Uterus (tissue), 4 donors: Measurements from ENCODE around the gene PIN4. TPM values are rescaled to one million over a fixed set of nuclear protein-coding genes. Genes with fewer than 3 reads are reported as not detected.

ENCODE experiments used
- DNase-seq, 2 donors: peaks; one replicate each; pipeline ENCODE4 v3.0.0-alpha.2; 2019 to 2020
- H3K27ac ChIP-seq, 2 donors: fragments of 200-600 bp; sonication (generic); 1 replicate in 1 of 2; 2 replicates in 1 of 2; pipeline ENCODE4 v1.5.1; 2016 to 2018
- H3K27me3 ChIP-seq, 2 donors: fragments of 200-600 bp; sonication (generic); one replicate each; pipeline ENCODE4 v1.5.1; 2018 to 2019; ENCODE audit warnings: control low read depth in 1 of 2
- H3K36me3 ChIP-seq, 2 donors: fragments of 200-600 bp; sonication (generic); one replicate each; pipeline ENCODE4 v1.5.1; 2019; ENCODE audit warnings: control low read depth in 1 of 2
- H3K4me1 ChIP-seq, 2 donors: fragments of 200-600 bp; sonication (generic); one replicate each; pipeline ENCODE4 v1.5.1; 2018 to 2019; ENCODE audit warnings: control low read depth in 1 of 2
- H3K4me3 ChIP-seq, 2 donors: fragments of 200-600 bp; sonication (generic); 1 replicate in 1 of 2; 2 replicates in 1 of 2; pipeline ENCODE4 v1.5.1; 2018 to 2019; ENCODE audit warnings: mild to moderate bottlenecking in 1 of 2
- H3K9me3 ChIP-seq, 2 donors: fragments of 200-600 bp; sonication (generic); one replicate each; pipeline ENCODE4 v1.5.1; 2019; ENCODE audit warnings: control low read depth in 1 of 2
- CTCF ChIP-seq, 4 experiments: fragments of 200-600 bp in 2 of 4; fragments of 450-650 bp in 2 of 4; sonication (generic) in 2 of 4; IDR thresholded peaks; one replicate each; pipeline ENCODE4 v1.5.1; 2016 to 2019; ENCODE audit warnings: antibody characterized with exemption in 4 of 4, mild to moderate bottlenecking in 2 of 4, moderate library complexity in 1 of 4
- POLR2A ChIP-seq, 2 donors: fragments of 450-650 bp; IDR thresholded peaks; one replicate each; pipeline ENCODE4 v1.6.1; 2016; ENCODE audit warnings: antibody characterized with exemption in 2 of 2, mild to moderate bottlenecking in 1 of 2, moderate library complexity in 1 of 2
- intact Hi-C: fragments of 100-400 bp; cut with DNase I; formaldehyde crosslinking; loops from one replicate; pipeline ENCODE4 v1.15.1; 2023; ENCODE audit warnings: low total_unique reads
- total RNA-seq, 4 donors: library from RNA; depleted of rRNA in 3 of 4; stranded (reverse); fragments of >200 nt in 3 of 4; gene quantifications; one replicate each; pipeline versions ENCODE4 v1.1.0 to v1.2.4, GENCODE V29; 2014 to 2023
- donor health status: DM: yes; HTN: yes; CAD: no.

Gene PIN4
- total RNA-seq, 4 donors from 2014 or later, result 1.3 to 15.0 (median 8.2) TPM; not detected in 1

- Histone ChIP-seq H3K4me1 (no peaks in the 10 kb centered on the region), H3K36me3 (no peaks in the 10 kb centered on the region), H3K9me3 (no peaks in the 10 kb centered on the region), H3K27me3 (no peaks in the 10 kb centered on the region), H3K27ac (no peak overlapping the region), H3K4me3 (no peak overlapping the region)
- TF ChIP-seq POLR2A (IDR thresholded peaks at IDR 0.05) (no peak), CTCF (IDR thresholded peaks at IDR 0.05) (no peak)
- DNase-seq, result no peak
- intact Hi-C loops, result no loop called here
Observed at GRCh38 chrX:72201836-72202536, 20.4 kb downstream of the PIN4 start.

- no peak for DNase-seq
Observed at GRCh38 chrX:72202792-72203401, 21.3 kb downstream of the PIN4 start.

GRCh38 chrX:72203421-72203820, 21.9 kb downstream of the PIN4 start:
- Histone ChIP-seq H3K9me3 (no peaks in the 10 kb centered on the region), H3K36me3 (no peaks in the 10 kb centered on the region), H3K27ac (no peak overlapping the region), H3K4me3 (no peak overlapping the region), H3K4me1 (no peaks in the 10 kb centered on the region), H3K27me3 (no peaks in the 10 kb centered on the region)
- intact Hi-C loops, result no loop called here
- no peak for TF ChIP-seq POLR2A (IDR thresholded peaks at IDR 0.05)
- no peak for TF ChIP-seq CTCF (IDR thresholded peaks at IDR 0.05)
- DNase-seq, result no peak

More at GRCh38 chrX:72202792-72203401, 21.3 kb downstream of the PIN4 start:
- Histone ChIP-seq H3K36me3 (no peaks in the 10 kb centered on the region), H3K27me3 (no peaks in the 10 kb centered on the region), H3K9me3 (no peaks in the 10 kb centered on the region), H3K4me1 (no peaks in the 10 kb centered on the region), H3K27ac (no peak overlapping the region), H3K4me3 (no peak overlapping the region)
- TF ChIP-seq POLR2A (IDR thresholded peaks at IDR 0.05), result no peak
- TF ChIP-seq CTCF (IDR thresholded peaks at IDR 0.05), result no peak
- intact Hi-C loops, result no loop called here

GRCh38 chrX:72205706-72206105, 24.1 kb downstream of the PIN4 start:
- H3K9me3 ChIP-seq, result no peaks in the 10 kb centered on the region
- TF ChIP-seq CTCF (IDR thresholded peaks at IDR 0.05) (no peak), POLR2A (IDR thresholded peaks at IDR 0.05) (no peak)
- no peaks in the 10 kb centered on the region for H3K4me1 ChIP-seq
- no peak overlapping the region for H3K4me3 ChIP-seq
- no peaks in the 10 kb centered on the region for H3K36me3 ChIP-seq
- no peaks in the 10 kb centered on the region for H3K27me3 ChIP-seq
- H3K27ac ChIP-seq, result no peak overlapping the region
- intact Hi-C loops, result no loop called here
- DNase-seq, result no peak

GRCh38 chrX:72207366-72207765, 25.8 kb downstream of the PIN4 start:
- Histone ChIP-seq H3K4me3 (no peak overlapping the region), H3K9me3 (no peaks in the 10 kb centered on the region), H3K4me1 (no peaks in the 10 kb centered on the region), H3K27me3 (no peaks in the 10 kb centered on the region), H3K27ac (no peak overlapping the region), H3K36me3 (no peaks in the 10 kb centered on the region)
- TF ChIP-seq CTCF (IDR thresholded peaks at IDR 0.05) (no peak), POLR2A (IDR thresholded peaks at IDR 0.05) (no peak)
- intact Hi-C loops, result no loop called here
- DNase-seq, result no peak
